H9 (cell line): ENCODE data around the gene MROH2B. TPM values are rescaled to one million over a fixed set of nuclear protein-coding genes. Genes with fewer than 3 reads are reported as not detected.

Experiments
- DNase-seq: peaks from one replicate; pipeline ENCODE4 v3.0.0-alpha.2; 2017
- H2AFZ ChIP-seq: one replicate; pipeline ENCODE4 v1.6.1; 2013; ENCODE audit warnings: mild to moderate bottlenecking, low read length, control low read depth, moderate library complexity
- H2AK5ac ChIP-seq: 2 replicates; pipeline ENCODE4 v1.6.1; 2013; ENCODE audit warnings: low read length, control low read depth, mixed read lengths; ENCODE audit not compliant: insufficient read length
- H2BK120ac ChIP-seq: one replicate; pipeline ENCODE4 v1.6.1; 2013; ENCODE audit warnings: low read depth, mild to moderate bottlenecking, low read length, control low read depth, inconsistent platforms; ENCODE audit not compliant: poor library complexity, severe bottlenecking
- H2BK12ac ChIP-seq: 2 replicates; pipeline ENCODE4 v1.6.1; 2013; ENCODE audit warnings: low read length, control low read depth, mixed read lengths, low read depth; ENCODE audit not compliant: insufficient read length
- H2BK15ac ChIP-seq: 2 replicates; pipeline ENCODE4 v1.6.1; 2013; ENCODE audit warnings: low read depth, low read length, control low read depth
- H2BK20ac ChIP-seq: one replicate; pipeline ENCODE4 v1.6.1; 2013; ENCODE audit warnings: low read depth, mild to moderate bottlenecking, low read length, control low read depth, inconsistent platforms; ENCODE audit not compliant: poor library complexity, severe bottlenecking
- H2BK5ac ChIP-seq: 2 replicates; pipeline ENCODE4 v1.6.1; 2013; ENCODE audit warnings: low read length, control low read depth, mixed read lengths; ENCODE audit not compliant: insufficient read length
- H3K14ac ChIP-seq: 2 replicates; pipeline ENCODE4 v1.6.1; 2013; ENCODE audit warnings: low read length, control low read depth; ENCODE audit not compliant: insufficient read depth
- H3K18ac ChIP-seq: 2 replicates; pipeline ENCODE4 v1.6.1; 2013; ENCODE audit warnings: low read depth, mild to moderate bottlenecking, mixed read lengths, low read length, control low read depth; ENCODE audit not compliant: insufficient read length
- H3K23ac ChIP-seq: 2 replicates; pipeline ENCODE4 v1.6.1; 2013; ENCODE audit warnings: low read length, control low read depth, mixed read lengths, low read depth; ENCODE audit not compliant: insufficient read length
- H3K23me2 ChIP-seq: 2 replicates; pipeline ENCODE4 v1.6.1; 2013; ENCODE audit warnings: low read depth, mild to moderate bottlenecking, mixed read lengths, low read length, control low read depth; ENCODE audit not compliant: insufficient read length, poor library complexity, severe bottlenecking
- H3K27ac ChIP-seq: 2 replicates; pipeline ENCODE4 v1.5.1; 2013; ENCODE audit warnings: low read length, control low read depth, mixed read lengths, low read depth; ENCODE audit not compliant: insufficient read length
- H3K27me3 ChIP-seq: 2 replicates; pipeline ENCODE4 v1.6.1; 2013; ENCODE audit warnings: low read length, control low read depth, inconsistent platforms; ENCODE audit not compliant: insufficient read depth
- H3K4ac ChIP-seq: 2 replicates; pipeline ENCODE4 v1.6.1; 2013; ENCODE audit warnings: low read depth, mild to moderate bottlenecking, control low read depth, inconsistent platforms, low read length, moderate library complexity
- H3K4me1 ChIP-seq: 2 replicates; pipeline ENCODE4 v1.6.1; 2013; ENCODE audit warnings: low read length, control low read depth, inconsistent platforms; ENCODE audit not compliant: insufficient read depth
- H3K4me2 ChIP-seq: 2 replicates; pipeline ENCODE4 v1.6.1; 2013; ENCODE audit warnings: low read length, control low read depth, mixed read lengths; ENCODE audit not compliant: insufficient read length, insufficient read depth
- H3K56ac ChIP-seq: 2 replicates; pipeline ENCODE4 v1.6.1; 2013; ENCODE audit warnings: low read depth, mild to moderate bottlenecking, mixed read lengths, low read length, control low read depth; ENCODE audit not compliant: insufficient read length
- H3K79me1 ChIP-seq: 2 replicates; pipeline ENCODE4 v1.6.1; 2013; ENCODE audit warnings: low read depth, mild to moderate bottlenecking, moderate library complexity, low read length, control low read depth, inconsistent platforms; ENCODE audit not compliant: insufficient read depth, poor library complexity, severe bottlenecking
- H3K79me2 ChIP-seq: 2 replicates; pipeline ENCODE4 v1.6.1; 2013; ENCODE audit warnings: low read length, control low read depth, inconsistent platforms; ENCODE audit not compliant: insufficient read depth
- H3K9ac ChIP-seq: 2 replicates; pipeline ENCODE4 v1.6.1; 2013; ENCODE audit warnings: low read length, control low read depth, mixed read lengths; ENCODE audit not compliant: insufficient read length; ENCODE audit errors: extremely low read depth
- H3K9me3 ChIP-seq: one replicate; pipeline ENCODE4 v1.6.1; 2013; ENCODE audit warnings: low read depth, low read length, inconsistent platforms; ENCODE audit not compliant: control insufficient read depth
- H3T11ph ChIP-seq: one replicate; pipeline ENCODE4 v1.6.1; 2013; ENCODE audit warnings: mild to moderate bottlenecking, low read length, control low read depth, inconsistent platforms
- H4K20me1 ChIP-seq: one replicate; pipeline ENCODE4 v1.6.1; 2013; ENCODE audit not compliant: control insufficient read depth, insufficient read length, insufficient read depth
- H4K5ac ChIP-seq: 2 replicates; pipeline ENCODE4 v1.6.1; 2013; ENCODE audit warnings: low read depth, mild to moderate bottlenecking, mixed read lengths, low read length, control low read depth; ENCODE audit not compliant: insufficient read length
- H4K8ac ChIP-seq: replicated peaks from 2 replicates; pipeline ENCODE4 v1.6.1; 2013; ENCODE audit warnings: low read length, control low read depth, mixed read lengths, low read depth; ENCODE audit not compliant: insufficient read length
- H4K91ac ChIP-seq: 2 replicates; pipeline ENCODE4 v1.6.1; 2013; ENCODE audit warnings: low read depth, mild to moderate bottlenecking, moderate library complexity, mixed read lengths, low read length, control low read depth; ENCODE audit not compliant: insufficient read length
- H3K27ac Mint-ChIP-seq, 3 experiments: 2 replicates in 2 of 3; 3 replicates in 1 of 3; pipeline ENCODE4 v1.8.0; 2020 to 2021; ENCODE audit warnings: mixed read lengths in 3 of 3, mild to moderate bottlenecking in 1 of 3, moderate library complexity in 1 of 3
- H3K27me3 Mint-ChIP-seq: 2 replicates; pipeline ENCODE4 v1.8.0; 2021; ENCODE audit warnings: low read depth, mild to moderate bottlenecking, moderate library complexity, mixed read lengths
- H3K36me3 Mint-ChIP-seq, 3 experiments: 2 replicates in 2 of 3; 3 replicates in 1 of 3; pipeline ENCODE4 v1.8.0; 2020 to 2021; ENCODE audit warnings: low read depth in 3 of 3, mixed read lengths in 3 of 3; ENCODE audit not compliant: insufficient read depth in 1 of 3
- H3K4me1 Mint-ChIP-seq, 2 experiments: 2 replicates each; pipeline ENCODE4 v1.8.0; 2020; ENCODE audit warnings: mixed read lengths in 2 of 2
- H3K4me3 Mint-ChIP-seq, 2 experiments: 2 replicates in 1 of 2; 3 replicates in 1 of 2; pipeline ENCODE4 v1.8.0; 2020 to 2021; ENCODE audit warnings: mild to moderate bottlenecking in 2 of 2, mixed read lengths in 2 of 2, moderate library complexity in 1 of 2
- H3K9me3 Mint-ChIP-seq, 2 experiments: 2 replicates in 1 of 2; 3 replicates in 1 of 2; pipeline ENCODE4 v1.8.0; 2020; ENCODE audit warnings: mild to moderate bottlenecking in 2 of 2, mixed read lengths in 2 of 2, moderate library complexity in 1 of 2
- WGBS: extraction: QIAGEN DNeasy Blood & Tissue Kit; methylation state at CpG from one replicate; pipeline ENCODE4 v1.1.7; 2013; ENCODE audit warnings: missing lambda C conversion rate, low lambda C conversion rate, mixed read lengths; ENCODE audit not compliant: insufficient read length; ENCODE audit errors: extremely low coverage; 5-methylcytosine and 5-hydroxymethylcytosine counted together
- total RNA-seq: library from RNA; stranded (reverse); gene quantifications from 2 replicates; pipeline ENCODE4 v1.2.1, GENCODE V29; 2021
- TF ChIP-seq, protein P1 (sequence below): fragments of 200-600 bp; sonication (generic); conservative IDR thresholded peaks from 3 replicates; pipeline ENCODE4 v1.8.0; 2021; ENCODE audit warnings: antibody characterized with exemption, mild to moderate bottlenecking

The MROH2B gene
- total RNA-seq, 1 experiment from 2014 or later: not detected

DNA sequence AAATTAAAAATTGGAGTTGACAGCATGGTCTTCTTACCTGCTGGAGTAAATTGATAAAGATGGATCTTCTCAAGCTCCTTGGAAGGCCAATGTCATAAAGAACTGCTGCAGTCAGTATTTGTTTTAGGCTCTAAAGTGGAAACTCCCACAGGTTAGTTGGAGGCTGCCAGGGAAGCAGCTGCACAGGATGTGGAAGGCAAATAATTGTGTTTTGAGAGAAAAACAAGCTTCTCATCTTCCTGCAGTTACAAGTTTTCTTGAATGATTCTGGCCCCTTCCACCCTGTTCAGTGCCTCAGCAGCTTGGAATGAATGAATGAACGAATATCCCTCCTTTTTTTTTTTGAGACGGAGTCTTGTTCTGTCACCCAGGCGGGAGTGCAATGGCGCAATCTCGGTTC is 13.9 kb downstream of the MROH2B start:
- Histone ChIP-seq H2BK15ac (no peak overlapping the region), H3K79me1 (no peaks in the 10 kb centered on the region), H3K4me2 (no peak overlapping the region), H2AK5ac (no peak overlapping the region), H2AFZ (no peak overlapping the region), H3K4ac (no peak overlapping the region), H3K9ac (no peak overlapping the region), H4K8ac (no peak overlapping the region), H3K79me2 (no peaks in the 10 kb centered on the region), H2BK12ac (no peak overlapping the region), H3K27ac (no peak overlapping the region), H4K91ac (no peak overlapping the region), H3K23ac (no peak overlapping the region), H3K14ac (no peak overlapping the region), H4K20me1 (no peaks in the 10 kb centered on the region), H3K23me2 (no peaks in the 10 kb centered on the region), H3K56ac (no peak overlapping the region), H3T11ph (no peak overlapping the region), H3K9me3 (no peaks in the 10 kb centered on the region), H2BK5ac (no peak overlapping the region), H2BK120ac (no peak overlapping the region), H4K5ac (no peak overlapping the region), H3K18ac (no peak overlapping the region), H3K27me3 (no peaks in the 10 kb centered on the region), H2BK20ac (no peak overlapping the region), H3K4me1 (no peaks in the 10 kb centered on the region)
- H3K9me3 Mint-ChIP-seq: peaks cover 0 to 2% of the 10 kb centered on the region in 2 experiments; a peak in 2 of 5 replicates
- H3K27ac Mint-ChIP-seq: no peak overlapping the region; a peak in 1 of 7 replicates
- no peaks in the 10 kb centered on the region for H3K27me3 Mint-ChIP-seq
- H3K4me3 Mint-ChIP-seq: no peak overlapping the region
- TF ChIP-seq, protein P1, sequence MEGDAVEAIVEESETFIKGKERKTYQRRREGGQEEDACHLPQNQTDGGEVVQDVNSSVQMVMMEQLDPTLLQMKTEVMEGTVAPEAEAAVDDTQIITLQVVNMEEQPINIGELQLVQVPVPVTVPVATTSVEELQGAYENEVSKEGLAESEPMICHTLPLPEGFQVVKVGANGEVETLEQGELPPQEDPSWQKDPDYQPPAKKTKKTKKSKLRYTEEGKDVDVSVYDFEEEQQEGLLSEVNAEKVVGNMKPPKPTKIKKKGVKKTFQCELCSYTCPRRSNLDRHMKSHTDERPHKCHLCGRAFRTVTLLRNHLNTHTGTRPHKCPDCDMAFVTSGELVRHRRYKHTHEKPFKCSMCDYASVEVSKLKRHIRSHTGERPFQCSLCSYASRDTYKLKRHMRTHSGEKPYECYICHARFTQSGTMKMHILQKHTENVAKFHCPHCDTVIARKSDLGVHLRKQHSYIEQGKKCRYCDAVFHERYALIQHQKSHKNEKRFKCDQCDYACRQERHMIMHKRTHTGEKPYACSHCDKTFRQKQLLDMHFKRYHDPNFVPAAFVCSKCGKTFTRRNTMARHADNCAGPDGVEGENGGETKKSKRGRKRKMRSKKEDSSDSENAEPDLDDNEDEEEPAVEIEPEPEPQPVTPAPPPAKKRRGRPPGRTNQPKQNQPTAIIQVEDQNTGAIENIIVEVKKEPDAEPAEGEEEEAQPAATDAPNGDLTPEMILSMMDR: no peak
- peaks cover 0 to 3% (median 0%) of the 10 kb centered on the region in 3 experiments; a peak in 2 of 7 replicates for H3K36me3 Mint-ChIP-seq
- H3K4me1 Mint-ChIP-seq: peaks cover 0 to 4% of the 10 kb centered on the region in 2 experiments; a peak in 2 of 4 replicates
- DNase-seq: no peak
- no CpG with 5 or more reads among the region's 5 CpGs for WGBS
